ENCODE data around the gene FOXG1.

DNA sequence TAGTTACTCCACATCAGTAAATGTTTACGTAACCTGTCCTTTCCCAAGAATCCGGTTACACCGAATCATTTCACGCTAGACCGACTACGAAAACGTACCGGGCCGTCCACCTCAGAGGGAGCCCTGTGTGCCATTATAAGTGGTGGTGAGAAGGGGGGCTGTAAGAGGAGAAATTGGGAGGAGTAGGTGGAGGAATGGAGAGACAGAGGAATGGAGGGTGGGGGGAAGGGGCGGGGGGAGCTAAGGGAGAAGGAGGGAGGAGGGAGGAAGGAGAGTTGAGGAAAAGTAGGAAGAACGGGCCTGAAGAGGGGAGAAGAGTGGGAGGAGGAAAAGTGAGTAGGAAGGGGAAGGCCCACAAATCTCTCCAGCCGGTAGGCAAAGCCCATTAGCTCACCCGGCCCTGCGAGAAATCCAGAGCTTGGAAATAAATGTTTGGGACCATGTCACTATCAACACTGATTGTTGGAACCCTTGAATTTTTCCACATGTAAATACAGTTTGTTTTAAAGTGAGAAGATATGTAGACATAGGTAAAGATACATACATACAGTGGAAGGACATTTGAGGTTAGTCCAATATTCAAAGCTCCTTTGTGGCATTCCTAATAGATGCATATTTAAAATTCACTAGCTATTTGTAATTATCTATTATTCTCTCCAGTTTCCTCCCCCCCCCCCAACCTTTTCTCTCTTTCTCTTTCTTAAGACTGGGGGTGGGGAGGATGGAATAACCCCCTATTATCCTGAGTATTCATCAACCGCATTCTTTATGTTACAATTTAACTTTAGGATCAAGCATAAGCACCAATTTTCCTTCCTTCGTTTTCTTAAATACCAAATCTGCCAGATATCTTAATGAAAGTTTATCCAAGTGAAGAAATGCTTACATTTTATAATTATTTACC lies 2.1 kb upstream of the FOXG1 start:
- TF ChIP-seq, protein P1, sequence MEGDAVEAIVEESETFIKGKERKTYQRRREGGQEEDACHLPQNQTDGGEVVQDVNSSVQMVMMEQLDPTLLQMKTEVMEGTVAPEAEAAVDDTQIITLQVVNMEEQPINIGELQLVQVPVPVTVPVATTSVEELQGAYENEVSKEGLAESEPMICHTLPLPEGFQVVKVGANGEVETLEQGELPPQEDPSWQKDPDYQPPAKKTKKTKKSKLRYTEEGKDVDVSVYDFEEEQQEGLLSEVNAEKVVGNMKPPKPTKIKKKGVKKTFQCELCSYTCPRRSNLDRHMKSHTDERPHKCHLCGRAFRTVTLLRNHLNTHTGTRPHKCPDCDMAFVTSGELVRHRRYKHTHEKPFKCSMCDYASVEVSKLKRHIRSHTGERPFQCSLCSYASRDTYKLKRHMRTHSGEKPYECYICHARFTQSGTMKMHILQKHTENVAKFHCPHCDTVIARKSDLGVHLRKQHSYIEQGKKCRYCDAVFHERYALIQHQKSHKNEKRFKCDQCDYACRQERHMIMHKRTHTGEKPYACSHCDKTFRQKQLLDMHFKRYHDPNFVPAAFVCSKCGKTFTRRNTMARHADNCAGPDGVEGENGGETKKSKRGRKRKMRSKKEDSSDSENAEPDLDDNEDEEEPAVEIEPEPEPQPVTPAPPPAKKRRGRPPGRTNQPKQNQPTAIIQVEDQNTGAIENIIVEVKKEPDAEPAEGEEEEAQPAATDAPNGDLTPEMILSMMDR (IDR thresholded peaks at IDR 0.05), result no peak
- TF ChIP-seq EZH2 (IDR thresholded peaks at IDR 0.05; ENCODE audit: borderline replicate concordance, insufficient read depth, low read depth, low read length, poor library complexity, severe bottlenecking), result no peak
